Retinal pigment epithelial cell (primary cell): Measurements from ENCODE around the gene STEAP2.
A peak's percentile ranks its signal among the peaks of the same experiment; 100 is the strongest.
"Not testable (repeated sequence)": the region's sequence is repeated elsewhere in the genome, so short reads cannot be mapped to it uniquely, and the experiment has no call there.

ENCODE experiments used
- DNase-seq: peaks from one replicate; pipeline ENCODE4 v3.0.0-alpha.2; 2010; ENCODE audit warnings: low read depth
- H3K4me3 ChIP-seq: 2 replicates; pipeline ENCODE4 v1.5.1; 2011; ENCODE audit warnings: mild to moderate bottlenecking, low read length, control low read depth, moderate library complexity
- TF ChIP-seq, protein P1 (sequence below): conservative IDR thresholded peaks from 2 replicates; pipeline ENCODE4 v1.5.1; 2011; ENCODE audit warnings: low read depth, low read length, control low read depth, inconsistent platforms

The STEAP2 gene

DNA sequence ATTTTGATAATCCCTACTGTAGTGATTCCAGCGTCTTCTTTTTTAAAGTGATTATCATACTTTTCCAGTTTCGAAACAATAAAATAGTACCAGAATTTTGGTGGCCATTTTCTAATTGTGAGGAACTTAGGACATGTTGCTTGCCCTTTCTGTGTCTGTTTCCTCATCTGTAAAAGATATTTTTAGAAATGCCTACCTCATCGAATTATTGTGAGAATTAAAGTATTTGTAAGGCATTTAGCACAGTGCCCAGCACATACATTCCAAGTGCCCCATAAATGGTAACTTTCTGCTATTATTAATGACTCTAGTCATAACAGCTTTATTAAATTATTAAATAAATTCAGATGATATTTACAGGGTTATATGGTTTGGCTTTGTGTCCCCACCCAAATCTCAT lies 37.2 kb downstream of the STEAP2 start:
- TF ChIP-seq, protein P1, sequence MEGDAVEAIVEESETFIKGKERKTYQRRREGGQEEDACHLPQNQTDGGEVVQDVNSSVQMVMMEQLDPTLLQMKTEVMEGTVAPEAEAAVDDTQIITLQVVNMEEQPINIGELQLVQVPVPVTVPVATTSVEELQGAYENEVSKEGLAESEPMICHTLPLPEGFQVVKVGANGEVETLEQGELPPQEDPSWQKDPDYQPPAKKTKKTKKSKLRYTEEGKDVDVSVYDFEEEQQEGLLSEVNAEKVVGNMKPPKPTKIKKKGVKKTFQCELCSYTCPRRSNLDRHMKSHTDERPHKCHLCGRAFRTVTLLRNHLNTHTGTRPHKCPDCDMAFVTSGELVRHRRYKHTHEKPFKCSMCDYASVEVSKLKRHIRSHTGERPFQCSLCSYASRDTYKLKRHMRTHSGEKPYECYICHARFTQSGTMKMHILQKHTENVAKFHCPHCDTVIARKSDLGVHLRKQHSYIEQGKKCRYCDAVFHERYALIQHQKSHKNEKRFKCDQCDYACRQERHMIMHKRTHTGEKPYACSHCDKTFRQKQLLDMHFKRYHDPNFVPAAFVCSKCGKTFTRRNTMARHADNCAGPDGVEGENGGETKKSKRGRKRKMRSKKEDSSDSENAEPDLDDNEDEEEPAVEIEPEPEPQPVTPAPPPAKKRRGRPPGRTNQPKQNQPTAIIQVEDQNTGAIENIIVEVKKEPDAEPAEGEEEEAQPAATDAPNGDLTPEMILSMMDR: no peak

DNA sequence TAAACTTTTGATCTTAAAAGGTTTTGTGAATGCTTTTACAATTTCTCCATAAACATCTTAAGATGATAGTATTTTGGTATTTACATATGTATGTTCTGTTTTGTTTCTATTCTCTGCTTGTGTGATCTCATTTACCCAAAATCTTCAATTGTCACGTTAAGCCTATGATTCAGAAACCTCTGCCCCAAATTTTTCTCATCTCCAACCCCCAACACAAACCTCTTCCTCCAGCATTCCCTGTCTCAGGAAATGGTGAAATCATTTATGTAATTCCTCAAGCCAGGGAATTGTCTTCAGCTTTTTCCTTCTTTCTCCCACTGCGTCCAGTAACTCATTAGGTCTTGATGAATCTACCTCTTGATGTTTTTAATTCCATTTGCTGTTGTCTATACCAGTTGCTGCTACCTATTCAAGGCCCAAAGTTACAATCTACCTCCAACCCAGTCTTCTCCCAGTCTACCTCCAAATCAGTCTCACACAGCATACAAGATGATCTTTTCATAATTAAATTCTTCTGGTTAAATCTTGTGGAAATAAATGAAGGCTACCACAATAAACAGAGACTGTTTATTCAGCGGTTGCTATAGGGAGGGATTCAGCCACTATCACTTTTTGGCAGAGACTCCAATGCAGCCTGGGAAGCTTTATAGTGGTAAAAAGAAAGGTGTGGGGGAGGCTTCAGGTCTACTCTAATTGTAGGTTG lies 39.2 kb downstream of the STEAP2 start:
- TF ChIP-seq, protein P1: no peak
- H3K4me3 ChIP-seq: no peak overlapping the region
- DNase-seq: no peak

More for the DNA sequence above, 37.2 kb downstream of the STEAP2 start:
- no peak overlapping the region for H3K4me3 ChIP-seq
- no peak for DNase-seq

DNA sequence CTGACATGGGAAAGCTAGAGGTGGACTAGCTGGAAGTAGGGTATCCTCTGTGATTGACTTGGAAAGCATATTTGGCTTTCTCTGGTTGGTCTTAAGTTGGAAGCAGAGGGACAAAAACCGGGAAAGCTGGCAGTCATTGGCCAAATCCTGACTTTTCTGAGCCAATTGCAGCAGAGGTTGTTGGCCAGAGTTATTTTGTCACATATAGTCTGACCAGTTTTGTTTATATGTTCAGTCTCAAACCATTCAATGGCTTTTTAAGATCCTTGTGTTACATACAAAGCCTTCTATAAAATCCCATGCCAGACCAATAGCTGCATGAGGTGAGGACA lies 39.7 kb downstream of the STEAP2 start:
- no peak for DNase-seq
- TF ChIP-seq, protein P1: no peak
- H3K4me3 ChIP-seq: no peak overlapping the region

DNA sequence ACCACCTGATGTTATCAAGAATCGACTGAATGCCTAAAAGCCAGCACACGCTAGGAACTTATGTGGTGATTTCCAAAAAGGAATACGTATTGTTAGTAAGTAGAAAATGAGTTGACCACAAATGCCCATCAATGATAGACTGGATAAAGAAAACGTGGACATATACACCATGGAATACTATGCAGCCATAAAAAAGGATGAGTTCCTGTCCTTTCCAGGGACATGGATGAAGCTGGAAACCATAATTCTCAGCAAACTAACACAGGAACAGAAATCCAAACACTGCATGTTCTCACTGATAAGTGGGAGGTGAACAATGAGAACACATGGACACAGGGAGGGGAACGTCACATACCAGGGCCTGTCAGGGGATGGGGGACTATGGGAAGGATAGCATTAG lies 44.5 kb downstream of the STEAP2 start:
- not testable (repeated sequence) for H3K4me3 ChIP-seq, DNase-seq

DNA sequence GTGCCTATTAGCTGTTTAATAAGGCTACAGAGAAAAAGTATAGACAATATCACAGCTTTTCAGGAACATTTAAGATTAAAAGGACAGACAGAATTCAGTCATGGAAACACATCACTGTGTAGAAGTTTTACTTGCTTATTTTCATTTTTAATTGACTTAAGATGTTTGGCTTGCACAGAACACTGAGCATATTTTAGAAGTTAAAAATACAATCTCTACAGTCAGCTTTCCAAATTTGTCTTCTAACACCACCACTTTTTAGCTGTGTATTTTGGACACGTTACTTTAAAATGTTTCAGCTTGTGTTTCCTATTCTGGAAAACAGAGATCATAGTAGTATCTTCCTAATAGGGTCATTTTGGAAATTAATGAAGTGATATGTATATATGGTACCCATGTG lies 45.2 kb downstream of the STEAP2 start:
- no peak for DNase-seq
- TF ChIP-seq, protein P1: no peak
- no peak overlapping the region for H3K4me3 ChIP-seq

DNA sequence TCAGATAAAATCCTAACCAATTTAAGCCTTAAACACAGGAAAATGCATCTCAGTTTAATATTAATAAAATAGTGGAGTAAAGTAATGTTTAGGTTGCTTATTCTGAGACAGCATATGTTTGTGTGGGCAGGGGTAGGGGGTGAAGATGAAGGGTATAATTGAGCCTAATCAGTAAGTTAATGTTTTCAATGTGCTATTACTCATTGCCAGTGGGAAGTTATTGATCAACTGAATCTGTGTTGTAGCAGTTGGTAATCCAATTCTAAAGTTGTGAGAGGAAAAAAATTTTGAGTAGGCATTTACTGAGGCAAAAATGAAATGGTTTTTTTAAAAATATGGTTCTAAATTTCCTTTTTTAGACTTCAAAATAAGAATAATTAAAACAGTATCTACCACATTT lies 49.9 kb downstream of the STEAP2 start:
- H3K4me3 ChIP-seq: no peak overlapping the region
- TF ChIP-seq, protein P1: no peak
- DNase-seq: no peak

DNA sequence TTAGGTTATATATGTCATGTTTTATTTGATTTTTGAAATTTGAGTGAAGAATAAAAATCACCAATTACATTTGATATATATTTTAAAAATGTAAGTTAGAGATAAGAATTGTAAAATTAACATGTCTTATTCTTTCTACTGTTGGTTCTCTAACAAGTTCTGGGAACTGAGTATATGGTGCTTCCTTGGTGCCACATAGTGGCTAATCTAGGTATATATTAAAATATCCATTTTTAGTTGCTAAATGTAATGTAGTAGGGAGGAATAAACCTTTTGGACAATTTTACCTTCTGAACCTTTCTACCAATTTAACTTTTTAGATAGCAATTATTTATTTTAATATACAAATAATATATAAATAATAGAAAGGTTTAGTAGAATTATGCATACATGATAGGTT lies 50.9 kb downstream of the STEAP2 start:
- TF ChIP-seq, protein P1: peak; percentile 47
- H3K4me3 ChIP-seq: no peak overlapping the region
- DNase-seq: no peak
